GM12878 (cell line): ENCODE data around the gene GLT1D1. TPM values are rescaled to one million over a fixed set of nuclear protein-coding genes. Genes with fewer than 3 reads are reported as not detected.

Experiments
- ATF3 ChIP-seq: IDR thresholded peaks from 2 replicates; pipeline ENCODE4 v1.6.1; 2011; ENCODE audit warnings: low read depth, mild to moderate bottlenecking, low read length, moderate library complexity, borderline replicate concordance; ENCODE audit errors: extremely low read depth
- CBFB ChIP-seq: IDR thresholded peaks from 2 replicates; pipeline ENCODE4 v1.6.1; 2016; ENCODE audit warnings: antibody characterized with exemption, low read depth
- CEBPB ChIP-seq, 2 experiments: fragments of 150-350 bp in 1 of 2; IDR thresholded peaks; 2 replicates each; pipeline ENCODE4 v1.6.1; 2012 to 2014; ENCODE audit warnings: low read depth in 2 of 2, low read length in 2 of 2, borderline replicate concordance in 1 of 2, inconsistent platforms in 1 of 2
- CTCF ChIP-seq, 3 experiments: IDR thresholded peaks in 2 of 3; conservative IDR thresholded peaks in 1 of 3; 2 replicates each; pipeline ENCODE4 v1.5.1; 2011; ENCODE audit warnings: low read depth in 3 of 3, low read length in 3 of 3, mild to moderate bottlenecking in 3 of 3, control low read depth in 2 of 3, moderate library complexity in 2 of 3, inconsistent platforms in 1 of 3, mixed read lengths in 1 of 3; ENCODE audit not compliant: control insufficient read depth in 2 of 3, insufficient read depth in 1 of 3; ENCODE audit errors: extremely low read depth in 1 of 3
- ETV6 ChIP-seq, 2 experiments: fragments of 450-650 bp in 1 of 2; IDR thresholded peaks in 1 of 2; conservative IDR thresholded peaks in 1 of 2; 2 replicates each; pipeline ENCODE4 v1.6.1; 2014; ENCODE audit warnings: antibody characterized with exemption in 1 of 2, borderline replicate concordance in 1 of 2, low read depth in 1 of 2, mild to moderate bottlenecking in 1 of 2, moderate library complexity in 1 of 2
- FOXM1 ChIP-seq: IDR thresholded peaks from 2 replicates; pipeline ENCODE4 v1.6.1; 2012; ENCODE audit warnings: low read depth, mild to moderate bottlenecking, inconsistent platforms, low read length, moderate library complexity
- MLLT1 ChIP-seq: fragments of 450-650 bp; IDR thresholded peaks from 2 replicates; pipeline ENCODE4 v1.6.1; 2016; ENCODE audit warnings: mild to moderate bottlenecking
- MYC ChIP-seq: IDR thresholded peaks from 2 replicates; pipeline ENCODE4 v1.6.1; 2011; ENCODE audit warnings: mild to moderate bottlenecking, low read length, moderate library complexity, inconsistent platforms; ENCODE audit not compliant: insufficient read depth, insufficient replicate concordance, insufficient read length, severe bottlenecking
- NFYB ChIP-seq: IDR thresholded peaks from 2 replicates; pipeline ENCODE4 v1.6.1; 2011; ENCODE audit warnings: low read depth, mild to moderate bottlenecking, low read length, improper control_type of control experiment, moderate library complexity; ENCODE audit not compliant: insufficient read depth
- POLR2AphosphoS2 ChIP-seq: IDR thresholded peaks from 2 replicates; pipeline ENCODE4 v1.6.1; 2011; ENCODE audit warnings: low read depth, mild to moderate bottlenecking, low read length, improper control_type of control experiment, moderate library complexity
- RBBP5 ChIP-seq: fragments of 200-600 bp; sonication (generic); conservative IDR thresholded peaks from 2 replicates; pipeline ENCODE4 v1.6.1; 2016
- RUNX3 ChIP-seq: IDR thresholded peaks from 2 replicates; pipeline ENCODE4 v1.6.1; 2012; ENCODE audit warnings: low read length, inconsistent platforms
- SKIL ChIP-seq: fragments of 450-650 bp; IDR thresholded peaks from 2 replicates; pipeline ENCODE4 v1.6.1; 2017; ENCODE audit warnings: mild to moderate bottlenecking, low read depth, inconsistent platforms; ENCODE audit not compliant: poor library complexity, severe bottlenecking
- STAT3 ChIP-seq: IDR thresholded peaks from 2 replicates; pipeline ENCODE4 v1.6.1; 2011; ENCODE audit warnings: low read depth, low read length, improper control_type of control experiment
- TAF1 ChIP-seq: IDR thresholded peaks from 2 replicates; pipeline ENCODE4 v1.6.1; 2011; ENCODE audit warnings: mild to moderate bottlenecking, low read depth, low read length, borderline replicate concordance
- TARDBP ChIP-seq: IDR thresholded peaks from 2 replicates; pipeline ENCODE4 v1.6.1; 2016; ENCODE audit warnings: borderline replicate concordance
- YBX1 ChIP-seq: fragments of 450-650 bp; IDR thresholded peaks from 2 replicates; pipeline ENCODE4 v1.6.1; 2016; ENCODE audit warnings: antibody characterized with exemption
- ZBED1 ChIP-seq: IDR thresholded peaks from 2 replicates; pipeline ENCODE4 v1.6.1; 2016; ENCODE audit warnings: borderline replicate concordance
- ZNF274 ChIP-seq: IDR thresholded peaks from one replicate; pipeline ENCODE4 v1.8.0; 2011; ENCODE audit not compliant: insufficient read length, insufficient read depth
- polyA plus RNA-seq, 11 experiments: library from polyadenylated mRNA; depleted of rRNA in 4 of 11; unstranded in 6 of 11; stranded (reverse) in 5 of 11; fragments of >200 nt; fragmentation: Nextera tagmentation in 4 of 11; fragmentation: Illumina TruSeq in 1 of 11; extraction: Ambion mirVana in 4 of 11; extraction: Trizol in 1 of 11; gene quantifications; 1 replicate in 1 of 11; 2 replicates in 10 of 11; pipeline versions ENCODE4 v1.2.1 to v1.2.3, GENCODE V29; 2011 to 2016; ENCODE audit warnings: inconsistent platforms in 2 of 11, missing spikeins in 2 of 11, low read depth in 1 of 11
- total RNA-seq, 4 experiments: library from RNA; depleted of rRNA in 3 of 4; stranded (reverse); fragments of >200 nt in 3 of 4; fragmentation: Illumina TruSeq in 1 of 4; extraction: Trizol in 1 of 4; gene quantifications; 2 replicates each; pipeline versions ENCODE4 v1.2.1 to v1.2.3, GENCODE V29; 2013 to 2021
- TF ChIP-seq, protein P1 (sequence below): fragments of 450-650 bp; IDR thresholded peaks from 2 replicates; pipeline ENCODE4 v1.6.1; 2017; ENCODE audit warnings: antibody characterized with exemption, mild to moderate bottlenecking, moderate library complexity

GLT1D1 gene
- total and polyA plus RNA-seq, 10 of the 15 experiments (the other 5 are each of a cell fraction or from before 2014, with no cell fraction given): 0.42 to 62.8 (median 3.0) TPM

DNA sequence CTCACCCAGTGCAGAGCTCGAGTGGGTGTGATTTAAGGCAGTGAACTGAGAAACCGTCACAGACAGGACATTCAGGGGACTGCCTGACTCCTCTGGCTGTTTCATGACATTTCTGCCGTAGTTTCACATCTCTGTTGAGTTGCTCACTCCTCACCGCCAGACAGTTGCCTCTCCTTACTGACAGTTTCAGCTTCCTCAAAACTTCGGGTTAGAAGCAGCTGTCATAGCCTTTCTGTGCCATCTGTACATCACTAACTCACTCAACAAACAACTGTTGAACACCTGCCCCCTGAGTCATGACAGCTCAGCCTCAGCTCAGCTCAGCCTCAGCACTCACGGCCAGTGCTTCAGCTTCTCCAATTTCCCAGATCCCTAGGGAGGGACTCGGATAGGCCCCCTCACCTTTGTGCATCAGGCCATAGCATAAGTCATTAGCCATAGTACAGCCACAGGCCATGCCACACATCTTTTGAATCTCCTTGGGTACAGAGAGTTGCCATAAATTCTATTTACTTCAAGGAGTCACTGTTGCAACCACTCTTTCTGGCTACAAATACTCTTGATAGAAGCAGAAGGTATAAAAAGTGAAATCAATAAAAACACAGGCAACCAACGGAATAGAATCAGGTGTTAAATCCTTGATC, 23.3 kb upstream of the GLT1D1 start (continued):
- TF ChIP-seq MLLT1: peak; percentile 75
- peak in 1 of 2 experiments; percentile 91; a peak in 2 of 4 replicates for TF ChIP-seq ETV6 (conservative IDR thresholded peaks at IDR 0.05 in 1 of 2, IDR thresholded peaks at IDR 0.05 in 1 of 2; ENCODE audit: borderline replicate concordance in 1 of 2, low read depth in 1 of 2)
- peak; percentile 75; the same call in 1 of the 2 replicates for TF ChIP-seq STAT3
- TF ChIP-seq TAF1: 0 out of 2 replicates have a peak, but pooled peaks have one; percentile 22
- TF ChIP-seq ATF3: 0 out of 2 replicates have a peak, but pooled peaks have one; percentile 9
- TF ChIP-seq, protein P1, sequence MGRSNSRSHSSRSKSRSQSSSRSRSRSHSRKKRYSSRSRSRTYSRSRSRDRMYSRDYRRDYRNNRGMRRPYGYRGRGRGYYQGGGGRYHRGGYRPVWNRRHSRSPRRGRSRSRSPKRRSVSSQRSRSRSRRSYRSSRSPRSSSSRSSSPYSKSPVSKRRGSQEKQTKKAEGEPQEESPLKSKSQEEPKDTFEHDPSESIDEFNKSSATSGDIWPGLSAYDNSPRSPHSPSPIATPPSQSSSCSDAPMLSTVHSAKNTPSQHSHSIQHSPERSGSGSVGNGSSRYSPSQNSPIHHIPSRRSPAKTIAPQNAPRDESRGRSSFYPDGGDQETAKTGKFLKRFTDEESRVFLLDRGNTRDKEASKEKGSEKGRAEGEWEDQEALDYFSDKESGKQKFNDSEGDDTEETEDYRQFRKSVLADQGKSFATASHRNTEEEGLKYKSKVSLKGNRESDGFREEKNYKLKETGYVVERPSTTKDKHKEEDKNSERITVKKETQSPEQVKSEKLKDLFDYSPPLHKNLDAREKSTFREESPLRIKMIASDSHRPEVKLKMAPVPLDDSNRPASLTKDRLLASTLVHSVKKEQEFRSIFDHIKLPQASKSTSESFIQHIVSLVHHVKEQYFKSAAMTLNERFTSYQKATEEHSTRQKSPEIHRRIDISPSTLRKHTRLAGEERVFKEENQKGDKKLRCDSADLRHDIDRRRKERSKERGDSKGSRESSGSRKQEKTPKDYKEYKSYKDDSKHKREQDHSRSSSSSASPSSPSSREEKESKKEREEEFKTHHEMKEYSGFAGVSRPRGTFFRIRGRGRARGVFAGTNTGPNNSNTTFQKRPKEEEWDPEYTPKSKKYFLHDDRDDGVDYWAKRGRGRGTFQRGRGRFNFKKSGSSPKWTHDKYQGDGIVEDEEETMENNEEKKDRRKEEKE: no peak
- TF ChIP-seq TARDBP: no peak
- TF ChIP-seq NFYB: no peak
- no peak; a peak in 2 of 4 replicates for TF ChIP-seq CEBPB (IDR thresholded peaks at IDR 0.05; ENCODE audit: borderline replicate concordance in 1 of 2, low read depth in 2 of 2, low read length in 2 of 2)
- TF ChIP-seq POLR2AphosphoS2: no peak; the same call in 1 of the 2 replicates
- TF ChIP-seq FOXM1: peak; percentile 11; the same call in 1 of the 2 replicates
- TF ChIP-seq SKIL: peak; percentile 95
- TF ChIP-seq ZNF274: no peak
- TF ChIP-seq MYC: no peak
- TF ChIP-seq ZBED1: peak; percentile 69; the same call in 1 of the 2 replicates
- no peak for TF ChIP-seq RBBP5
- no peak for TF ChIP-seq CTCF (IDR thresholded peaks at IDR 0.05 in 2 of 3, conservative IDR thresholded peaks at IDR 0.05 in 1 of 3; ENCODE audit: control insufficient read depth in 2 of 3, extremely low read depth in 1 of 3, insufficient read depth in 1 of 3, low read depth in 3 of 3, low read length in 3 of 3)
- no peak for TF ChIP-seq YBX1
- peak; percentile 62; the same call in 1 of the 2 replicates for TF ChIP-seq RUNX3
- TF ChIP-seq CBFB: no peak; the same call in 1 of the 2 replicates
